Measurements from ENCODE around the gene ROPN1B. TPM values are rescaled to one million over a fixed set of nuclear protein-coding genes. Genes with fewer than 3 reads are reported as not detected.

The ROPN1B gene
- total RNA-seq, 2 experiments from 2014 or later: not detected

Other genes starting within 250 kb of the ROPN1B start
- 10 to 100 TPM; 25.6 to 30.0 TPM for gene SLC41A3, start 114.9 kb downstream of the ROPN1B start, total RNA-seq
- not detected for gene ALDH1L1, start 211.4 kb downstream of the ROPN1B start, total RNA-seq

Measured in activated CD4-positive, alpha-beta memory T cell treated with anti-CD3 and anti-CD28 coated beads, Interleukin-2, amount 10 ng/mL, durations not matched to agents 7 days and 5 days (primary cell).